HCT116 (cell line): ENCODE results near the gene NEURL1. TPM values are rescaled to one million over a fixed set of nuclear protein-coding genes. Genes with fewer than 3 reads are reported as not detected.

Source experiments
- ATAC-seq: fragments of 200-7000 bp; cut with Tn5 transposase; 2 replicates; pipeline ENCODE4 v1.9.1; 2020; ENCODE audit warnings: mild to moderate bottlenecking, moderate library complexity
- BruUV-seq: library from RNA; stranded (reverse); fragments of 400-500 nt; replicated peaks from 2 replicates; lab custom pipeline; 2021; lab: Mats Ljungman, UMichigan
- CTCF ChIA-PET: fragments of 300-600 bp; sonication (Branson Sonifier 250); formaldehyde crosslinking; loops from one replicate; lab custom pipeline; 2021; ENCODE audit warnings: antibody characterized with exemption; lab: Charles Lee
- POLR2A ChIA-PET: fragments of 300-600, 350-600 bp; sonication (Branson Sonifier 250); formaldehyde crosslinking; loops from one replicate; lab custom pipeline; 2021; ENCODE audit warnings: antibody characterized with exemption; lab: Charles Lee
- RAD21 ChIA-PET, 2 experiments: fragments of 300-600 bp; sonication (Branson Sonifier 250); formaldehyde crosslinking; loops; one replicate each; lab custom pipeline; 2023; ENCODE audit warnings: low total read pairs in 2 of 2; ENCODE audit not compliant: uncharacterized antibody in 2 of 2, unreplicated experiment in 2 of 2, low non-redundant PET in 1 of 2; lab: Charles Lee
- DNase-seq: peaks from one replicate; pipeline ENCODE4 v3.0.0-alpha.2; 2010; ENCODE audit warnings: low read depth, low spot score
- H2AFZ ChIP-seq: fragments of 200-600 bp; shearing (Covaris generic), sonication (generic); 2 replicates; pipeline ENCODE4 v1.6.1; 2017; ENCODE audit warnings: low read depth, mixed run types, mixed read lengths, antibody characterized with exemption, low read length; ENCODE audit not compliant: poor library complexity, severe bottlenecking
- H3K27ac ChIP-seq: 2 replicates; pipeline ENCODE4 v1.5.1; 2012; ENCODE audit warnings: low read depth, low read length
- H3K27me3 ChIP-seq: fragments of 200-600 bp; sonication (generic); 2 replicates; pipeline ENCODE4 v1.6.1; 2016; ENCODE audit warnings: mixed run types, low read length, mixed read lengths; ENCODE audit not compliant: insufficient read depth
- H3K36me3 ChIP-seq, 2 experiments: fragments of 200-500 bp in 1 of 2; fragments of 200-600 bp in 1 of 2; sonication (Bioruptor generic) in 1 of 2; sonication (generic) in 1 of 2; 2 replicates each; pipeline versions ENCODE4 v1.5.1 to v1.6.1; 2014 to 2016; ENCODE audit warnings: low read length in 2 of 2, inconsistent platforms in 1 of 2, mixed read lengths in 1 of 2, mixed run types in 1 of 2; ENCODE audit not compliant: insufficient read depth in 2 of 2, control insufficient read depth in 1 of 2
- H3K4me1 ChIP-seq, 2 experiments: fragments of 200-600 bp in 1 of 2; sonication (generic) in 1 of 2; 2 replicates each; pipeline versions ENCODE4 v1.5.1 to v1.6.1; 2012 to 2017; ENCODE audit warnings: low read length in 2 of 2, inconsistent platforms in 1 of 2, mild to moderate bottlenecking in 1 of 2, mixed read lengths in 1 of 2, mixed run types in 1 of 2, moderate library complexity in 1 of 2; ENCODE audit not compliant: insufficient read depth in 2 of 2, control insufficient read depth in 1 of 2
- H3K4me2 ChIP-seq: fragments of 200-600 bp; sonication (generic); 2 replicates; pipeline ENCODE4 v1.6.1; 2017; ENCODE audit warnings: mixed run types, low read length, mixed read lengths
- H3K4me3 ChIP-seq, 2 experiments: fragments of 200-600 bp in 1 of 2; sonication (generic) in 1 of 2; replicated peaks in 1 of 2; 2 replicates each; pipeline ENCODE4 v1.5.1; 2011 to 2016; ENCODE audit warnings: low read length in 2 of 2, control low read depth in 1 of 2, low read depth in 1 of 2, mild to moderate bottlenecking in 1 of 2, mixed read lengths in 1 of 2, mixed run types in 1 of 2
- H3K79me2 ChIP-seq: fragments of 200-600 bp; sonication (generic); 2 replicates; pipeline ENCODE4 v1.6.1; 2017; ENCODE audit warnings: mild to moderate bottlenecking, mixed run types, low read length, moderate library complexity, mixed read lengths; ENCODE audit not compliant: insufficient read depth
- H3K9ac ChIP-seq: fragments of 200-600 bp; sonication (generic); 2 replicates; pipeline ENCODE4 v1.6.1; 2016; ENCODE audit warnings: low read length, mixed read lengths
- H3K9me2 ChIP-seq: fragments of 200-600 bp; sonication (generic), shearing (Covaris generic); 2 replicates; pipeline ENCODE4 v1.6.1; 2017; ENCODE audit warnings: mixed run types, mild to moderate bottlenecking, moderate library complexity; ENCODE audit not compliant: insufficient read depth
- H3K9me3 ChIP-seq, 2 experiments: fragments of 200-500 bp in 1 of 2; fragments of 200-600 bp in 1 of 2; sonication (Bioruptor generic) in 1 of 2; sonication (generic) in 1 of 2; 2 replicates each; pipeline ENCODE4 v1.6.1; 2014 to 2017; ENCODE audit warnings: low read length in 2 of 2, mixed read lengths in 2 of 2, inconsistent platforms in 1 of 2, low read depth in 1 of 2, mild to moderate bottlenecking in 1 of 2, mixed run types in 1 of 2, moderate library complexity in 1 of 2; ENCODE audit not compliant: control insufficient read depth in 1 of 2, insufficient read depth in 1 of 2
- H4K20me1 ChIP-seq: fragments of 200-600 bp; sonication (generic), shearing (Covaris generic); 2 replicates; pipeline ENCODE4 v1.6.1; 2017; ENCODE audit warnings: mixed run types, mild to moderate bottlenecking, moderate library complexity; ENCODE audit not compliant: insufficient read depth
- ATF3 ChIP-seq: IDR thresholded peaks from 2 replicates; pipeline ENCODE4 v1.6.1; 2012
- CBX3 ChIP-seq: IDR thresholded peaks from 2 replicates; pipeline ENCODE4 v1.6.1; 2012; ENCODE audit warnings: low read depth
- CEBPB ChIP-seq: IDR thresholded peaks from 2 replicates; pipeline ENCODE4 v1.6.1; 2012; ENCODE audit warnings: low read depth
- EGR1 ChIP-seq: IDR thresholded peaks from 2 replicates; pipeline ENCODE4 v1.6.1; 2012; ENCODE audit warnings: low read depth
- ELF1 ChIP-seq: IDR thresholded peaks from 2 replicates; pipeline ENCODE4 v1.6.1; 2012; ENCODE audit warnings: low read depth, borderline replicate concordance
- EZH2phosphoT487 ChIP-seq: fragments of 200-600 bp; IDR thresholded peaks from 2 replicates; pipeline ENCODE4 v1.6.1; 2018; ENCODE audit warnings: antibody characterized with exemption, borderline replicate concordance
- FOSL1 ChIP-seq: IDR thresholded peaks from 2 replicates; pipeline ENCODE4 v1.6.1; 2012; ENCODE audit warnings: low read depth
- JUND ChIP-seq: IDR thresholded peaks from 2 replicates; pipeline ENCODE4 v1.6.1; 2012
- POLR2AphosphoS5 ChIP-seq: IDR thresholded peaks from 2 replicates; pipeline ENCODE4 v1.6.1; 2011; ENCODE audit warnings: mild to moderate bottlenecking, low read depth, low read length, moderate library complexity
- RAD21 ChIP-seq: IDR thresholded peaks from 2 replicates; pipeline ENCODE4 v1.6.1; 2012; ENCODE audit warnings: low read depth, mild to moderate bottlenecking
- REST ChIP-seq: IDR thresholded peaks from 2 replicates; pipeline ENCODE4 v1.6.1; 2012; ENCODE audit warnings: low read depth
- SIN3A ChIP-seq: IDR thresholded peaks from 2 replicates; pipeline ENCODE4 v1.6.1; 2012; ENCODE audit warnings: low read depth
- SP1 ChIP-seq: IDR thresholded peaks from 2 replicates; pipeline ENCODE4 v1.6.1; 2012; ENCODE audit warnings: low read depth
- TCF7L2 ChIP-seq: IDR thresholded peaks from 2 replicates; pipeline ENCODE4 v1.7.0; 2011; ENCODE audit warnings: borderline replicate concordance, inconsistent platforms; ENCODE audit not compliant: insufficient read depth, insufficient read length; ENCODE audit errors: extremely low read depth
- YY1 ChIP-seq: IDR thresholded peaks from 2 replicates; pipeline ENCODE4 v1.6.1; 2011; ENCODE audit warnings: low read length, low read depth, moderate library complexity, mild to moderate bottlenecking; ENCODE audit not compliant: insufficient replicate concordance; ENCODE audit errors: extremely low read depth
- ZBTB33 ChIP-seq: IDR thresholded peaks from 2 replicates; pipeline ENCODE4 v1.6.1; 2011; ENCODE audit warnings: mild to moderate bottlenecking, low read length, moderate library complexity; ENCODE audit not compliant: insufficient replicate concordance; ENCODE audit errors: extremely low read depth
- ZFX ChIP-seq: fragments of 450-650 bp; IDR thresholded peaks from 2 replicates; pipeline ENCODE4 v1.6.1; 2017
- ZNF274 ChIP-seq: fragments of 200-500 bp; sonication (Bioruptor generic); IDR thresholded peaks from 2 replicates; pipeline ENCODE4 v1.6.1; 2014; ENCODE audit warnings: mild to moderate bottlenecking, low read depth, low read length, inconsistent platforms
- intact Hi-C: fragments of 100-400 bp; cut with micrococcal nuclease; formaldehyde crosslinking; loops from 2 replicates; pipeline ENCODE4 v1.10.0; 2022
- total RNA-seq: library from RNA; stranded (reverse); gene quantifications from one replicate; pipeline ENCODE4 v1.2.1, GENCODE V29; 2021; ENCODE audit not compliant: unreplicated experiment

The NEURL1 gene
- total RNA-seq, 1 experiment from 2014 or later: 1.4 TPM

- ChIA-PET RAD21 (no interaction called here), CTCF (no interaction called here), POLR2A (no interaction called here)
- Histone ChIP-seq H3K4me1 (no peaks in the 10 kb centered on the region), H3K4me3 (no peak overlapping the region), H3K27me3 (no peaks in the 10 kb centered on the region), H3K36me3 (no peaks in the 10 kb centered on the region), H3K79me2 (no peaks in the 10 kb centered on the region), H3K9me2 (no peaks in the 10 kb centered on the region), H3K9me3 (no peaks in the 10 kb centered on the region), H3K27ac (no peak overlapping the region), H3K9ac (no peak overlapping the region), H3K4me2 (no peak overlapping the region), H4K20me1 (no peaks in the 10 kb centered on the region), H2AFZ (no peak overlapping the region)
- no peak for TF ChIP-seq REST
- no peak for TF ChIP-seq YY1
- TF ChIP-seq JUND: no peak
- no peak for TF ChIP-seq TCF7L2
- no peak for TF ChIP-seq FOSL1
- TF ChIP-seq ZFX: no peak
- no peak for TF ChIP-seq RAD21
- no peak for TF ChIP-seq SP1
- TF ChIP-seq ATF3: no peak
- no peak for TF ChIP-seq CEBPB
- no peak for TF ChIP-seq POLR2AphosphoS5
- no peak for TF ChIP-seq SIN3A
- TF ChIP-seq ZBTB33: no peak
- TF ChIP-seq CBX3: no peak
- TF ChIP-seq EGR1: no peak
- no peak for TF ChIP-seq ELF1
- TF ChIP-seq ZNF274: no peak
- no peak for TF ChIP-seq EZH2phosphoT487
- ATAC-seq: no peak
- intact Hi-C loops: no loop called here
- DNase-seq: no peak
- BruUV-seq: no TSS peak
Measured at GRCh38 chr10:103627111-103627892, 133.8 kb downstream of the NEURL1 start.
